ENCODE results near the gene CCDC27. TPM values are rescaled to one million over a fixed set of nuclear protein-coding genes. Genes with fewer than 3 reads are reported as not detected.

The CCDC27 gene
- total and polyA plus RNA-seq, 2 of the 13 experiments (the other 11 are each of a cell fraction or from before 2014, with no cell fraction given) = not detected

DNA sequence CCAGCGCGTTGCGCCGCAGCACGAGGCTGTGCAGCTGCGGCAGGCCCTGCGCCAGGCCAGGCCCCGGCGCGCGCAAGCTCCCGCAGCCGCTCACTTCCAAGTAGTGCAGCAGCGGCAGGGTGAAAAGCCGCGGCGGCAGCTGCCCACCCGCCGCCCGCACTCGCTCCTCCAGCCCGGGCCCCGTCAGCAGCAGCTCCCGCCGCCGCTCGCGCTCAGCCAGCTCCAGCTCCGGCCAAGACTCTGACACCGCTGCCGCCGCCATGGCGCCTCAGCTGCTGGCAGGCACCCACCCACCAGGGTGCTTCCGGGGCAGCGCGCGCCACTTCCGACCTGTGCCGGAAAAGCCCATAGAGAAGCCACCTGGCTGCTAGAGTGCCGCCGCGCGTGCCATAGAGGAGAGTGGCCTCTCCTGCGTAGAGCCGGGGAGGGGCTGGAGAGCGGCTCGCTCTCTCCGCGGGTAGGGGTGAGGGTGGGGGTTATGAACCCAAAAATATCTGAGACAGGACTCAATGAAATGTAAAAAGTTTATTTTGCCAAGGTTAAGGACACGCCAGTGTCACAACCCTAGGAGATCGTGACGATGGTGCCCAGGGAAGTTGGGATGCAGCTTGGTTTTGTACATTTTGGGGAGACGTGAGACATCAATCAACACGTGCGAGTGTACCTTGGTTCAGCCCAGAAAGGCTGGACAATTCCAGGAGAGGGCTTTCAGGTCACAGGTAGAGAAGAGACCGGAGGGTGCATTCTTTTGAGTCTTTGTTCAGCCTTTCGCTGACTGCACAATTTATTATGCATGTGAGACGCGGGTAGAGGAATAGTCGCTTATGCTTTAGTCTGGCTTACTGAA lies 44.2 kb downstream of the CCDC27 start, which contains the start of gene LRRC47 (continued):
- TF ChIP-seq, protein P1, sequence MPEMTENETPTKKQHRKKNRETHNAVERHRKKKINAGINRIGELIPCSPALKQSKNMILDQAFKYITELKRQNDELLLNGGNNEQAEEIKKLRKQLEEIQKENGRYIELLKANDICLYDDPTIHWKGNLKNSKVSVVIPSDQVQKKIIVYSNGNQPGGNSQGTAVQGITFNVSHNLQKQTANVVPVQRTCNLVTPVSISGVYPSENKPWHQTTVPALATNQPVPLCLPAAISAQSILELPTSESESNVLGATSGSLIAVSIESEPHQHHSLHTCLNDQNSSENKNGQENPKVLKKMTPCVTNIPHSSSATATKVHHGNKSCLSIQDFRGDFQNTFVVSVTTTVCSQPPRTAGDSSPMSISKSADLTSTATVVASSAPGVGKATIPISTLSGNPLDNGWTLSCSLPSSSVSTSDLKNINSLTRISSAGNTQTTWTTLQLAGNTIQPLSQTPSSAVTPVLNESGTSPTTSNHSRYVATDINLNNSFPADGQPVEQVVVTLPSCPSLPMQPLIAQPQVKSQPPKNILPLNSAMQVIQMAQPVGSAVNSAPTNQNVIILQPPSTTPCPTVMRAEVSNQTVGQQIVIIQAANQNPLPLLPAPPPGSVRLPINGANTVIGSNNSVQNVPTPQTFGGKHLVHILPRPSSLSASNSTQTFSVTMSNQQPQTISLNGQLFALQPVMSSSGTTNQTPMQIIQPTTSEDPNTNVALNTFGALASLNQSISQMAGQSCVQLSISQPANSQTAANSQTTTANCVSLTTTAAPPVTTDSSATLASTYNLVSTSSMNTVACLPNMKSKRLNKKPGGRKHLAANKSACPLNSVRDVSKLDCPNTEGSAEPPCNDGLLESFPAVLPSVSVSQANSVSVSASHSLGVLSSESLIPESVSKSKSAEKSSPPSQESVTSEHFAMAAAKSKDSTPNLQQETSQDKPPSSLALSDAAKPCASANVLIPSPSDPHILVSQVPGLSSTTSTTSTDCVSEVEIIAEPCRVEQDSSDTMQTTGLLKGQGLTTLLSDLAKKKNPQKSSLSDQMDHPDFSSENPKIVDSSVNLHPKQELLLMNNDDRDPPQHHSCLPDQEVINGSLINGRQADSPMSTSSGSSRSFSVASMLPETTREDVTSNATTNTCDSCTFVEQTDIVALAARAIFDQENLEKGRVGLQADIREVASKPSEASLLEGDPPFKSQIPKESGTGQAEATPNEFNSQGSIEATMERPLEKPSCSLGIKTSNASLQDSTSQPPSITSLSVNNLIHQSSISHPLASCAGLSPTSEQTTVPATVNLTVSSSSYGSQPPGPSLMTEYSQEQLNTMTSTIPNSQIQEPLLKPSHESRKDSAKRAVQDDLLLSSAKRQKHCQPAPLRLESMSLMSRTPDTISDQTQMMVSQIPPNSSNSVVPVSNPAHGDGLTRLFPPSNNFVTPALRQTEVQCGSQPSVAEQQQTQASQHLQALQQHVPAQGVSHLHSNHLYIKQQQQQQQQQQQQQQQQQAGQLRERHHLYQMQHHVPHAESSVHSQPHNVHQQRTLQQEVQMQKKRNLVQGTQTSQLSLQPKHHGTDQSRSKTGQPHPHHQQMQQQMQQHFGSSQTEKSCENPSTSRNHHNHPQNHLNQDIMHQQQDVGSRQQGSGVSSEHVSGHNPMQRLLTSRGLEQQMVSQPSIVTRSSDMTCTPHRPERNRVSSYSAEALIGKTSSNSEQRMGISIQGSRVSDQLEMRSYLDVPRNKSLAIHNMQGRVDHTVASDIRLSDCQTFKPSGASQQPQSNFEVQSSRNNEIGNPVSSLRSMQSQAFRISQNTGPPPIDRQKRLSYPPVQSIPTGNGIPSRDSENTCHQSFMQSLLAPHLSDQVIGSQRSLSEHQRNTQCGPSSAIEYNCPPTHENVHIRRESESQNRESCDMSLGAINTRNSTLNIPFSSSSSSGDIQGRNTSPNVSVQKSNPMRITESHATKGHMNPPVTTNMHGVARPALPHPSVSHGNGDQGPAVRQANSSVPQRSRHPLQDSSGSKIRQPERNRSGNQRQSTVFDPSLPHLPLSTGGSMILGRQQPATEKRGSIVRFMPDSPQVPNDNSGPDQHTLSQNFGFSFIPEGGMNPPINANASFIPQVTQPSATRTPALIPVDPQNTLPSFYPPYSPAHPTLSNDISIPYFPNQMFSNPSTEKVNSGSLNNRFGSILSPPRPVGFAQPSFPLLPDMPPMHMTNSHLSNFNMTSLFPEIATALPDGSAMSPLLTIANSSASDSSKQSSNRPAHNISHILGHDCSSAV (CRISPR knock-in tag; IDR thresholded peaks at IDR 0.05; ENCODE audit: borderline replicate concordance) = no peak
- TF ChIP-seq GTF3A (CRISPR knock-in tag; conservative IDR thresholded peaks at IDR 0.05) (no peak), SNAI1 (CRISPR knock-in tag; IDR thresholded peaks at IDR 0.05; ENCODE audit: borderline replicate concordance) (no peak), ZNF292 (CRISPR knock-in tag; IDR thresholded peaks at IDR 0.05; ENCODE audit: borderline replicate concordance, low read depth) (no peak), RBAK (CRISPR knock-in tag; IDR thresholded peaks at IDR 0.05) (no peak), ZEB1 (IDR thresholded peaks at IDR 0.05; ENCODE audit: insufficient replicate concordance, low read depth) (no peak), RAD21 (CRISPR knock-in tag; IDR thresholded peaks at IDR 0.05) (peak; percentile 31), SIX1 (CRISPR knock-in tag; IDR thresholded peaks at IDR 0.05; ENCODE audit: borderline replicate concordance) (no peak), AGO1 (IDR thresholded peaks at IDR 0.05; ENCODE audit: low read depth, low read length, poor library complexity, severe bottlenecking) (no peak)
- TF ChIP-seq, protein P2, sequence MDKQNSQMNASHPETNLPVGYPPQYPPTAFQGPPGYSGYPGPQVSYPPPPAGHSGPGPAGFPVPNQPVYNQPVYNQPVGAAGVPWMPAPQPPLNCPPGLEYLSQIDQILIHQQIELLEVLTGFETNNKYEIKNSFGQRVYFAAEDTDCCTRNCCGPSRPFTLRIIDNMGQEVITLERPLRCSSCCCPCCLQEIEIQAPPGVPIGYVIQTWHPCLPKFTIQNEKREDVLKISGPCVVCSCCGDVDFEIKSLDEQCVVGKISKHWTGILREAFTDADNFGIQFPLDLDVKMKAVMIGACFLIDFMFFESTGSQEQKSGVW (CRISPR knock-in tag; IDR thresholded peaks at IDR 0.05; ENCODE audit: borderline replicate concordance) = no peak
- TF ChIP-seq, protein P3, sequence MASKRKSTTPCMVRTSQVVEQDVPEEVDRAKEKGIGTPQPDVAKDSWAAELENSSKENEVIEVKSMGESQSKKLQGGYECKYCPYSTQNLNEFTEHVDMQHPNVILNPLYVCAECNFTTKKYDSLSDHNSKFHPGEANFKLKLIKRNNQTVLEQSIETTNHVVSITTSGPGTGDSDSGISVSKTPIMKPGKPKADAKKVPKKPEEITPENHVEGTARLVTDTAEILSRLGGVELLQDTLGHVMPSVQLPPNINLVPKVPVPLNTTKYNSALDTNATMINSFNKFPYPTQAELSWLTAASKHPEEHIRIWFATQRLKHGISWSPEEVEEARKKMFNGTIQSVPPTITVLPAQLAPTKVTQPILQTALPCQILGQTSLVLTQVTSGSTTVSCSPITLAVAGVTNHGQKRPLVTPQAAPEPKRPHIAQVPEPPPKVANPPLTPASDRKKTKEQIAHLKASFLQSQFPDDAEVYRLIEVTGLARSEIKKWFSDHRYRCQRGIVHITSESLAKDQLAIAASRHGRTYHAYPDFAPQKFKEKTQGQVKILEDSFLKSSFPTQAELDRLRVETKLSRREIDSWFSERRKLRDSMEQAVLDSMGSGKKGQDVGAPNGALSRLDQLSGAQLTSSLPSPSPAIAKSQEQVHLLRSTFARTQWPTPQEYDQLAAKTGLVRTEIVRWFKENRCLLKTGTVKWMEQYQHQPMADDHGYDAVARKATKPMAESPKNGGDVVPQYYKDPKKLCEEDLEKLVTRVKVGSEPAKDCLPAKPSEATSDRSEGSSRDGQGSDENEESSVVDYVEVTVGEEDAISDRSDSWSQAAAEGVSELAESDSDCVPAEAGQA (IDR thresholded peaks at IDR 0.05; ENCODE audit: low read depth) = peak; percentile 87
- TF ChIP-seq, protein P3 (CRISPR knock-in tag; IDR thresholded peaks at IDR 0.05; ENCODE audit: borderline replicate concordance) = no peak
- TF ChIP-seq, protein P4, sequence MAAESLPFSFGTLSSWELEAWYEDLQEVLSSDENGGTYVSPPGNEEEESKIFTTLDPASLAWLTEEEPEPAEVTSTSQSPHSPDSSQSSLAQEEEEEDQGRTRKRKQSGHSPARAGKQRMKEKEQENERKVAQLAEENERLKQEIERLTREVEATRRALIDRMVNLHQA (CRISPR knock-in tag; IDR thresholded peaks at IDR 0.05) = no peak
